Stimulated activated naive CD8-positive, alpha-beta T cell treated with anti-CD3 and anti-CD28 coated beads, Interleukin-15, Interleukin-2, amounts not matched to agents 100 ng/mL and 50 ng/mL, for 24 hours (primary cell): ENCODE results near the gene LEFTY2.
A peak's percentile ranks its signal among the peaks of the same experiment; 100 is the strongest.

ENCODE experiments used
- H3K27ac Mint-ChIP-seq: one replicate; pipeline ENCODE4 v1.8.0; 2021; ENCODE audit warnings: mild to moderate bottlenecking, mixed read lengths
- H3K27me3 Mint-ChIP-seq: one replicate; pipeline ENCODE4 v1.8.0; 2021; ENCODE audit warnings: mixed read lengths
- H3K36me3 Mint-ChIP-seq: one replicate; pipeline ENCODE4 v1.8.0; 2021; ENCODE audit warnings: low read depth, mixed read lengths
- H3K4me1 Mint-ChIP-seq: one replicate; pipeline ENCODE4 v1.8.0; 2021; ENCODE audit warnings: low read depth, mixed read lengths
- H3K4me3 Mint-ChIP-seq: one replicate; pipeline ENCODE4 v1.8.0; 2021; ENCODE audit warnings: mild to moderate bottlenecking, mixed read lengths
- H3K9me3 Mint-ChIP-seq: one replicate; pipeline ENCODE4 v1.8.0; 2021; ENCODE audit warnings: mixed read lengths

The LEFTY2 gene

DNA sequence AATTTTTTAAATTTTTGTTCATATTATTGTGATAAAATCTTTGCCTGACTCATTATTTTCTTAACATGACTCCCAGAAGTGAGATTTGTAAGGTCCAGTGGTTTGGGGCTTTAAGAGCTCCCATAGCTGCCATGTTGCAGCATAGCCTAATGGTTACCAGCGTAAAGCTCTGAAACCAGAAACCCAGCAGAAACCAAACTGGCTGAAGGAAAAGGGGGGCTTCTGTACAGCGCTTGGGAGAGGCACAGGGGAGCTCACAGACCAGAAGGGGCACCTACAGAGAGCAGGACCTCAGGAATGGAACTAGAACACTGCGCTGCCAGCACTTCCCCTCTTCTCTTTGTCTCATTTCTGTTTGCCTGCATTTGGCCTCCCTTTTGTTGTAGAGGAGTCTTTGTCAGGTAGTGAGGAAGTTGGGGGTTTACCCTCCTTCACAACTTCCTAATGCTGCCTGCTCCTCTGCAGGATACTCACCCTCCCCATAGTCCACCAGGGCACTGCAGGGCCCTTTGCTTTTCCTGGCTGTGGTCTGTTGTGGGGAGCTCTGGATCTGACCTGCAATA, 14.4 kb downstream of the LEFTY2 start:
- no peak overlapping the region for H3K4me3 Mint-ChIP-seq
- H3K36me3 Mint-ChIP-seq, result peaks cover 15% of the 10 kb centered on the region
- H3K27me3 Mint-ChIP-seq, result no peaks in the 10 kb centered on the region
- no peak overlapping the region for H3K27ac Mint-ChIP-seq
- H3K4me1 Mint-ChIP-seq, result peaks cover 41% of the 10 kb centered on the region
- no peaks in the 10 kb centered on the region for H3K9me3 Mint-ChIP-seq

DNA sequence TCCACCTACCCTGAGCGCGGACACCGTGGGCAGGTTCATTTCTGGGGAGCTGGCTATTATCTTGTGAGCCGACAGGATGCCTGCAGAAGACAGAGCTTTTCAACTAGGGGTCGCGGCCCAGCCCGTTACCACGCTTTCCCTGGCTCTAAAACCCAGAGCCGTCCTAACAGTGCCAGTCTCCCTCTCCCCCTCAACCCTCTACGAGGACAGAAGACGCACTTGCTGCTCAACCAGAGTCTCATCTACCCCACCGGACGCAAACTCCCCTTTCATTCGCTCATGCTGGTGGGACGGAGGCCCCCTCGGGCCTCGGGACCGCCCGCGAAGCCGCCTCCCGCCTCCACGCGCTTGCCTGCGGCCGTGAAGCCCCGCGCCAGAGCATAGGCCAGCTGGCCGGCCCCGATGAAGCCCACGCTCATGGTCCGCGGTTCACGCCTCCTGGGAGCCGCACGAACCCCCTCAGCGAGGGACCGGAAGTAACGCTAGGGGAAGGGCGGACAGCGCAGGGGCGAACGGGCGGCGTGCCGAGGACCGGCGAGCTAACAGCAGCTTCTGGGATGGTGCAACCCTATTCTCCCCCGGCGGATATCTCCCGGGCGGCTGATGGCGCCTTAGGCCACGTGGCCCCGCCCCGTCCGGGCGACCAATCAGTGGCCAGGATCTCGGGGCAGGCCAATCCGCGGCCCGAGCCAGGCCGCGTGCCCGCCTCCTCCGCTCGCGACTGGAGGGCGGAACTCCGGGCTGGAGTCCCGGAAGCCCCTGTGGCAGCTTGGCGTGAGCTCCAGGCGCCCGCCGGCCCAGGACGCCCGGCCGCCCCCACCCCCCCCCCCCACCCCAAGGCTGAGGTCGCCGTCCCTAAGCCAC, 17.1 kb downstream of the LEFTY2 start, which contains the start of gene PYCR2:
PYCR2 (minus strand) TSS at position 559 of the 864 bp plus-strand sequence; CDS start at position 419, 140 bp downstream.
- no peaks in the 10 kb centered on the region for H3K27me3 Mint-ChIP-seq
- no peaks in the 10 kb centered on the region for H3K9me3 Mint-ChIP-seq
- H3K4me3 Mint-ChIP-seq, result peak within 1 kb of the TSS; percentile 95
- peaks cover 32% of the 10 kb centered on the region for H3K36me3 Mint-ChIP-seq
- peaks cover 57% of the 10 kb centered on the region for H3K4me1 Mint-ChIP-seq
- peak within 1 kb of the TSS; percentile 97 for H3K27ac Mint-ChIP-seq

DNA sequence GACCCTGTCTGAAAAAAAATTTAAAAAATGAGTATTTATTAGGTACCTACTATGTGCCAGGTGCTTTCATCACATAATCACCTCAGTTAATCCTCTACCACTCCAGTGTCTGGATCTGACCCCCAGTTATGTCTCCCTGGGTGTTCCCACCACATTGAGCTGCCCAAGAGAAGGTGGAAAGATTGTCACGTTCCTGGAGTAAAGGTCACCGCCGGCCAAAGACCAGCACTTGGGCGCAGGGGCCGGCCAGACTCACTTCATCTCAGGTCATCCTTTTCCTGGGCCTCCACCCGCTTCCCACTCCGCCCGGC, 17.7 kb downstream of the LEFTY2 start:
- Mint-ChIP-seq H3K9me3 (no peaks in the 10 kb centered on the region), H3K27me3 (no peaks in the 10 kb centered on the region), H3K4me3 (peak overlapping the region; percentile 95), H3K4me1 (peaks cover 51% of the 10 kb centered on the region), H3K36me3 (peaks cover 34% of the 10 kb centered on the region), H3K27ac (peak overlapping the region; percentile 97)

DNA sequence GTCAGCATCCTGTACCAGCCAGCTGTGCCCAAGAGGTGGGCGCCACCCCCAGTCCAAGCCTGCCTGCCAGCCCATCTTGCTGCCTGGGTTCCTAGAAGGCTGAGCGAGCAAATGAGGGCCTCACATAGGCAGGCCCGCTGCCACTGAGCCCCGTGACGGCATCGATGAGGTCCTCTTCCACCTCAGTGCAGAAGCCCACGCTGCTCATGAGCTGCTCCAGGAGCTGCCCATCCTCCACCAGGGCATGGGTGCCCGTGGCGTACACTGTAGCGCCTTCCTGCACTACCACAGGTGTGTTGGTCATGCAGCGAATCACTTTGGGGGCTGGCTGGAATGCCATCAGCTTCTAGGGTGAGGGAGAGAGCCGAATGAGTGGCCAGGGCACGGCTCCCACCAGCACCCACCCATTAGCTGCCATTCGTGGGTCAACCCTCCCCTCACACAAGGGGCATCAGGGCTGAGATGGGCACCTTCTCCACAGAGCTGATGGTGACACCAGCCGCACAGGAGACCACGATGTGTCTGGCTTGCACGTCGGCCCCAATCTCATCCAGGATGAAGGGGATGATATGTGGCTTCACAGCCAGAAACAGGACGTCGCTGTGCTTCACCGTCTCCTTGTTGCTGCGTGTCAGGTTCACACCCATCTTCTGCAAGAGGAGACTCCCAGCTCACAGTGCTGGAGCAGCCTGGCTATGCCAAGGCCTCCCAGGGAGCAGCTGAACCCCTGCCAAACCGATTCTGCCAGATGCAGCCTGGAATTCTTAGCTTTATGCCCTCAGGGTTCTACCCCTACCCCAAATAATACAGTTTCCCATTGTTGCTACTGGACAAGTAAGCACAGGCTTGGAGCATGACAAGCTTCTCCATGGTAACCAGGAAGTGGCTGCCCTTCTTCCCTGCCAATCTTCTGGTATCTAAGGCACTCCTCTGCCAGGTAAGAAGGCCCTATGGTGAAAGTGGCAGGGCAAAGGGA, 19.0 kb downstream of the LEFTY2 start:
- H3K4me3 Mint-ChIP-seq, result peak overlapping the region; percentile 95
- no peaks in the 10 kb centered on the region for H3K9me3 Mint-ChIP-seq
- no peak overlapping the region for H3K27ac Mint-ChIP-seq
- peaks cover 47% of the 10 kb centered on the region for H3K4me1 Mint-ChIP-seq
- H3K36me3 Mint-ChIP-seq, result peaks cover 47% of the 10 kb centered on the region
- H3K27me3 Mint-ChIP-seq, result no peaks in the 10 kb centered on the region

DNA sequence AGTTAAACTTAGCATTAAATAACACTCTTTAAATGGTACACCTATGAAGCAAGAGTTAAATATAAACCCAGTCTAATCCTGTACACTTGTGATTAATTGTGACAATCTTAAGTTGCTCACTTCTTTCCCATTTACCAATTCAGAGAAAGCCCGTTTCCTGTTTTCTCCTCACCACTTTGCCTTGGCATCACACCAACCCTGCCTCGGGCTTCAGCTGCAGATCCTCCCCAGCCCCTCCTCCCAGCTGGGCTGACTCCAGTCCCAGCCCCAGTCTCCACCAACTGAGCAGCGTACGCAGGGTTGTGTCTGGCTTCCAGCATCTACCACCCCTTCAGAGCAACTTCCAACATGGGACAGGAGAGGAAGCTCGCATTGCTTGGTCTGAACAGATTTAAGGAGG, 21.1 kb downstream of the LEFTY2 start:
- Mint-ChIP-seq H3K27me3 (no peaks in the 10 kb centered on the region), H3K27ac (no peak overlapping the region), H3K4me3 (no peak overlapping the region), H3K4me1 (peaks cover 37% of the 10 kb centered on the region), H3K9me3 (no peaks in the 10 kb centered on the region), H3K36me3 (peaks cover 55% of the 10 kb centered on the region)

DNA sequence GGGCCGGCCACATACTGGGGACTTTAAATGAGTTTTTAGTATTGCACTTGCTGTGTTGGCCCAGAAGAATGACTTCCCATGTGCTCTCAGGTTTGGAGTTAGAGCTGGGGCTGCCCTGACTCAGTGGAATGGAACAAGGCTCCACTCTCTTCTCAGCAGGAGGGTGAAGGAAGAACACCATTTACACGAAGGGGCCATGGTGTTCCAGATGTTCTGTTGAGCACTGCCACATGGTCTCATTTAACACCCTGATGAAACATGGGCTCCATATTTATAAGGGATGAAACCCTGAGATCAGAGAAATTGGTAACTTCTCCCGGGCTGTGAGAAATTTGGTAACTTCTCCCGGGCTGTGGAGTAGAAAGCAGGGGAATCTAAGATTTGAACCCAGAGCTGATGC, 22.7 kb downstream of the LEFTY2 start:
- H3K27me3 Mint-ChIP-seq, result no peaks in the 10 kb centered on the region
- no peaks in the 10 kb centered on the region for H3K9me3 Mint-ChIP-seq
- H3K36me3 Mint-ChIP-seq, result peaks cover 52% of the 10 kb centered on the region
- H3K4me3 Mint-ChIP-seq, result no peak overlapping the region
- H3K4me1 Mint-ChIP-seq, result peaks cover 34% of the 10 kb centered on the region
- no peak overlapping the region for H3K27ac Mint-ChIP-seq

DNA sequence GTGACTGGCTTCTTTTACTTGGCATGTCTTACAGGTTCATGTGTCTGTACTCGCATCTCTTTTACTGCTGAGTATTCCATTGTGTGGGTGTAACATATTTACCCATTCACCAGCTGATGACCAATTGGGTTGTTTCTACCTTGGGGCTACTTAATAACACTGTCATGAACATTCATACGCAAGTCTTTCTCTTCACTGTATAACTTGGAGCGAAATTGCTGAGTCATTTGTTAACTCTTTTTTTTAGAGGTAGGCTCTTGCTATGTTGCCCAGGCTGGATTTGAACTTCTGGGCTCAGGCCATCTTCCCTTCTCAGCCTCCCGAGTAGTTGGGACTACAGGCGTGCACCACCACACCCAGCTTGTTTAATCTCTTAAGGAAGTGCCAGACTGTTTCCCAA, 23.5 kb downstream of the LEFTY2 start:
- no peaks in the 10 kb centered on the region for H3K27me3 Mint-ChIP-seq
- peak overlapping the region; percentile 27 for H3K27ac Mint-ChIP-seq
- H3K36me3 Mint-ChIP-seq, result peaks cover 47% of the 10 kb centered on the region
- H3K4me3 Mint-ChIP-seq, result no peak overlapping the region
- H3K4me1 Mint-ChIP-seq, result peaks cover 29% of the 10 kb centered on the region
- H3K9me3 Mint-ChIP-seq, result no peaks in the 10 kb centered on the region

DNA sequence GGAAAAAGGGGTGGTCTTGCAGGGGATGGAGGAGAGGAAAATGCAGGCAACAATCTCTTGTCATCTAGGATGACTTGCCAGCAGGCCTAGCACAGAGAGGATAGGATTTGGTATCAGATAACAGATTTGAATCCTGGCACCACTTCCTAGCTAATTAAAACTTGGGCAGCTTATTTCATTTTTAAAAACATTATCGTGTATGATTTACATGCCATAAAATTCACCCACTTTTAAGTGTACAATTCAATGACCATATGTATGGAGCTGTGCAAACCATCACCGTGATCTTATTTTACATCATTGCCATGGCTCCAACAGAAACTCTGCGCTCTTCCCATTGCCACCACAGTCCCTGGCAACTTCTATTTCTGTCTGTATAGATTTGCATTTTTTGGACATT, 23.9 kb downstream of the LEFTY2 start:
- peaks cover 26% of the 10 kb centered on the region for H3K4me1 Mint-ChIP-seq
- peak overlapping the region; percentile 27 for H3K27ac Mint-ChIP-seq
- no peak overlapping the region for H3K4me3 Mint-ChIP-seq
- peaks cover 44% of the 10 kb centered on the region for H3K36me3 Mint-ChIP-seq
- no peaks in the 10 kb centered on the region for H3K9me3 Mint-ChIP-seq
- H3K27me3 Mint-ChIP-seq, result no peaks in the 10 kb centered on the region

DNA sequence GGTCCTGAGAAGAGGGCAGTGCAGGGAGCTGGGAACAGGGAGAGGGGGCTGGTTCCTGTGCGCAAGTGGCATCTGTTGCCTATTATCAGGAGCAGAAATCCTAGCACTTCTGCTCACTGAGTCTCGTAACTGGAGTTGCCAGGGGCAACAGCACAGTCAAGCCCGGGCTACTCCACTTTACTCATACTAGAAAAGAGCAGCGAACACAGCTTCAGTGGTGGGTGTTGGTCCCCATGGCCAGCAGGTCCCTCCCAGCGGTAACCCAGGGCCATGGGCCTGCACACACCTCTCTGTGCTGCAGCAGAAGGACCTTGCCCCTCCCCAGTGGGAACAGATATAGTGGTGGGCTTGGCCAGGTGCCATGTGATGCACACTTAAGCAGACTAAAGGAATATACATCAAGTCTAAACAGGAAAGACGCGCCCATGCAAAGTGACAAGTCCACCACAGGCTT, 25.5 kb downstream of the LEFTY2 start:
- H3K27me3 Mint-ChIP-seq, result no peaks in the 10 kb centered on the region
- H3K36me3 Mint-ChIP-seq, result peaks cover 38% of the 10 kb centered on the region
- H3K27ac Mint-ChIP-seq, result no peak overlapping the region
- peaks cover 19% of the 10 kb centered on the region for H3K4me1 Mint-ChIP-seq
- H3K9me3 Mint-ChIP-seq, result no peaks in the 10 kb centered on the region
- no peak overlapping the region for H3K4me3 Mint-ChIP-seq

DNA sequence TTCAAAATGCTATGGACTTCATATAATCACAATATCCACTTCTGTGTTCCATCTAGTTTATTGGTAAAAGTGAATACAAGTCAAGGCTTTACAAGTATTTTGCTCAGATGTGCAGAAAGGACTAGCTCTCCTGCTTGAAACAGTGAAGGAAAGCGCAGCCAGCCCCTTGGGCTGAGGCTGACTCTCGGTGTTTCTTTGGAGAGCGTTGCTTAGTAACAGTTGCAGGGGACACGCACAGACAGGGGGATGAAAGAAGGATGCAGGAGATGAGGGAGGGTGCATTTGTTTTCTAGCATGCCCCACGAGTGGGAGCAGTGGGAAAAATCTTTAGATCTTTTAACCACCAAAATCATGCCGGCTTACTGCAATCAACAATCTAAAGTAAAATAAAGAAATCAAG, 26.1 kb downstream of the LEFTY2 start:
- Mint-ChIP-seq H3K27ac (no peak overlapping the region), H3K4me1 (peaks cover 19% of the 10 kb centered on the region), H3K27me3 (no peaks in the 10 kb centered on the region), H3K9me3 (no peaks in the 10 kb centered on the region), H3K36me3 (peaks cover 34% of the 10 kb centered on the region), H3K4me3 (no peak overlapping the region)

DNA sequence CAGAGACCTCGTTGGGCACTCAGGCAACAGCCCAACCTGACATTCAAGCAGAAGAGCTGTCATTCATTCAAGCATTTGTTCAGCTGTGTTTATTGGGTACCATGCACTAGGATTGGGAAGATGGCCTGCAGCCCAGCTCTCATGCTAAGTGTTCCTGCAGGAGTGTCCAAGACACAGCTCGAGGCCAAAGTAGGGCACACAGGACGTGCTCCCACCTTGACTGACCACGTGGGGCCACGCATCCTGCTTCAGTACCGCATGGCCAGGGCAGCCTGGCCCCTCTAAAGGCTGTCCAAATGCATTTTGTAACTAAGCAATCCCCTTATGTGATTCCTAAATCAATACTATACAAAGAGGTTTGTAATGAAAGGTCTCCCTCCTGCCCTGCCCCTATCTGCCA, 26.6 kb downstream of the LEFTY2 start:
- Mint-ChIP-seq H3K27ac (no peak overlapping the region), H3K4me3 (no peak overlapping the region), H3K27me3 (no peaks in the 10 kb centered on the region), H3K4me1 (peaks cover 19% of the 10 kb centered on the region), H3K9me3 (no peaks in the 10 kb centered on the region), H3K36me3 (peaks cover 28% of the 10 kb centered on the region)

DNA sequence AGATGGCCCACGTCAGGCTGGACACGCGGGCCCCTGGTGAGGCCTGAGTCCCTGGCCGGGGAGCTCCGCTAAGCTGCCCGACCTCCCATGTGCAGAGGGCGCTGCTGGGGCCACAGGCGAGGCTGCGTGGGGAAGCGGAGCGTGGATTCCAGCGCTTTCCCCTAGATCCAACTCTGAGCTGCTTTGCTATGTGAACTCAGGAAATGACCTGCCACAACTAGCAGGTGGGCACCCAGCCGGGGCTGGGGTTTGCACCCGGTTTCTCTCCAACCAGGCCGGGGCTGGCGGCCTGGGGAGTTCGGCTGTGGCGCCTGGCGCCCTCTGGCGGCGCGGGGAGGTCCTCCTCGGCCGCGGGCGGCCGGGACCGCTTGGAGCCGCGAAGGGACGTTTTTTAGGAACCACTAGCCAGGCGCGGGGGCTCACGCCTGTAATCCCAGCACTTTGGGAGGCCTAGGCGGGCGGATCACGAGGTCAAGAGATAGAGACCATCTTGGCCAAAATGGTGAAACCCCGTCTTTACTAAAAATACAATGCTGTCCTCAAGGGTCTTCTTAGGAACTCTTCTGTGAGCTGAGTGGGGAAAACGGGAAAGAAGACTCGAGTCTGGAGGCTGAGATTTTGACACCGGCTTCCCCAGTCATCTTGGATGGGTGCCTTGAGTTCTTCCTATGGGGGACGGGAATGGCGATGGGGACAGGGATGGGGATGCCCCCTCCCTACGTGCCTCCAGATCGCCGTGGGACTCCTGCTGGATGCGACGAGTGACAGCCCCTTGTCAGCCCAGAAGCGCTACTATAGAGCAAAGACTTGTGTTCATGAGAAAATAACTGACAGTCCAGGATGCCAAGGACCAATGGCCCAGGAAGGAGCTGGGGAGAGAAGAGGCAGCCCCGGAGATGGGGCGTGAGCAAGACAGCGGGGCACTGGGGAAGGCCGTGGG, 29.6 kb downstream of the LEFTY2 start:
- Mint-ChIP-seq H3K4me1 (peaks cover 18% of the 10 kb centered on the region), H3K4me3 (no peak overlapping the region), H3K27ac (no peak overlapping the region), H3K27me3 (no peaks in the 10 kb centered on the region), H3K36me3 (peaks cover 8% of the 10 kb centered on the region), H3K9me3 (no peaks in the 10 kb centered on the region)

DNA sequence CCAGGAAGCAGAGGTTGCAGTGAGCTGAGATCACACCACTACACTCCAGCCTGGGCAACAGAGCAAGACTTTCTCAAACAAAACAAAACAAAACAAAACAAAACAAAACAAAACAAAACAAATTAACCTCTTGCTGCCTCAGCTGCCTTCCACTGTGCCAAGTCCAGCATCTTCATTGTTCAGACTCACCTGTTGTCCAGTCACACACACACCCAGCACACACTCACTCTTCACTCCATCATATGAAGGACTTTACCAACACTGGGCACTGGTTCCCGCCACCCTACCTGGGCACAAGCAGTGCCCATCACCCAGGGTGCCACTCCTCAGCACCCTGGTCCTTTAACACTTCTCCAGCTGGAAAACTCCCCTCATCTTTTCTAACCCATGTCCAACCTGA, 31.5 kb downstream of the LEFTY2 start:
- no peak overlapping the region for H3K27ac Mint-ChIP-seq
- H3K36me3 Mint-ChIP-seq, result no peaks in the 10 kb centered on the region
- H3K4me3 Mint-ChIP-seq, result no peak overlapping the region
- H3K9me3 Mint-ChIP-seq, result no peaks in the 10 kb centered on the region
- H3K4me1 Mint-ChIP-seq, result peaks cover 28% of the 10 kb centered on the region
- no peaks in the 10 kb centered on the region for H3K27me3 Mint-ChIP-seq

DNA sequence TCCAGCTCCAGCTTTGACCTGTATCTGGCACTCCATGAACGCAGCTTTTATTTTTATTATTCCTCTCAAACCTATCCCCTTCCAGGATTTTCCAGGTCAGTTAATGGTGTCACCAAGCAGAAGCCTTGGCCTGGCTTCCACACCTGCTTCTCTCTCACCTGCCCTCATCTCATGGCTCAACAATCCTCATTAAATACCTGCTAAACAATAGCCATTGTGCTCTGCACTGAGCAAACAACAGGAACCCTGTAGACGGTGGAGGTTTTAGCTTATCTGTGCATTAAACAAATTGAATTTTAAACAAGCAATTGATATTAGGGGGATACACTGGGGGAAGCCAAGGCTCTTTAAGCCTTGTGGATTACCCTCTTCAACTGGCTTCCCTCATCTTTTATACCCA, 32.2 kb downstream of the LEFTY2 start:
- Mint-ChIP-seq H3K27me3 (no peaks in the 10 kb centered on the region), H3K4me1 (peaks cover 28% of the 10 kb centered on the region), H3K27ac (no peak overlapping the region), H3K9me3 (no peaks in the 10 kb centered on the region), H3K36me3 (no peaks in the 10 kb centered on the region), H3K4me3 (no peak overlapping the region)
